Right lobe of liver (tissue), 4 donors: ENCODE measurements around the gene ITGAE.

Experiments used
- POLR2A ChIP-seq: fragments of 450-650 bp; IDR thresholded peaks from one replicate; pipeline ENCODE4 v1.6.1; 2017; ENCODE audit warnings: antibody characterized with exemption, mild to moderate bottlenecking
- TF ChIP-seq, protein P1 (sequence below), 4 donors: fragments of 200-600 bp in 3 of 4; fragments of 450-650 bp in 1 of 4; IDR thresholded peaks; one replicate each; pipeline versions ENCODE4 v1.5.1 to v1.8.0; 2016 to 2022; ENCODE audit warnings: antibody characterized with exemption in 4 of 4, mild to moderate bottlenecking in 2 of 4
- donor health status: DM: no; HTN: no; CAD: no.
- donor health status: DM: no; HTN: no; CAD: no.
- donor health status: DM: no; HTN: yes; CAD: no.

DNA sequence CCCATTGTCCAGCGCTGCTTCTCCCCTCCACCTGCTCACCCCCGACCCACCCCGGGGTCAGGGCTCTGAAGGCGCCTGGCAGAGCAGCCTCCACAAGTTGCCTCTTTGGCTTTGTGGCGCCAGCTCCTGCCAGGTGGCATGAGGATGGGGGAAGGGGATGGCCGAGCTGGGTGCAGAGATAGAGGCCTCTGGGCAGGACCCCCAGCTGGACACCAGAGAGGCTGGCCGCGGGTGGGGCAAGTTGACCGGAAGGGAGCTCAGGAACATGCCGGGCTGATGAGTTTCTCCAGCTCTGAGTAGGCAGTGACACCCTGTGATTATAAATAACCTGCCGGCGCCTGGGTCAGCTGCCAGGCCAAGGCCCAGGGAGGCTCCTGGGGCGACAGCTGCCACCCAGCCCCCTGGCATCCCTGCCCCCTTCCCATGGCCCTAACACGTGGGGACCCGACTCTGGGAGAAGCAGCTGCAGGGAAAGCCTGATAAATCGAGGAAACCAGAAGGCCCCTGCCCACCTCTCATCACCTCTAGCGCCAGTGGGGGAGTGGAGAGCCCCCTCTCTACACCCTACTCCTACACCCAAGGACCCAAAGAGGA is 105.8 kb downstream of the ITGAE start:
- TF ChIP-seq, protein P1, sequence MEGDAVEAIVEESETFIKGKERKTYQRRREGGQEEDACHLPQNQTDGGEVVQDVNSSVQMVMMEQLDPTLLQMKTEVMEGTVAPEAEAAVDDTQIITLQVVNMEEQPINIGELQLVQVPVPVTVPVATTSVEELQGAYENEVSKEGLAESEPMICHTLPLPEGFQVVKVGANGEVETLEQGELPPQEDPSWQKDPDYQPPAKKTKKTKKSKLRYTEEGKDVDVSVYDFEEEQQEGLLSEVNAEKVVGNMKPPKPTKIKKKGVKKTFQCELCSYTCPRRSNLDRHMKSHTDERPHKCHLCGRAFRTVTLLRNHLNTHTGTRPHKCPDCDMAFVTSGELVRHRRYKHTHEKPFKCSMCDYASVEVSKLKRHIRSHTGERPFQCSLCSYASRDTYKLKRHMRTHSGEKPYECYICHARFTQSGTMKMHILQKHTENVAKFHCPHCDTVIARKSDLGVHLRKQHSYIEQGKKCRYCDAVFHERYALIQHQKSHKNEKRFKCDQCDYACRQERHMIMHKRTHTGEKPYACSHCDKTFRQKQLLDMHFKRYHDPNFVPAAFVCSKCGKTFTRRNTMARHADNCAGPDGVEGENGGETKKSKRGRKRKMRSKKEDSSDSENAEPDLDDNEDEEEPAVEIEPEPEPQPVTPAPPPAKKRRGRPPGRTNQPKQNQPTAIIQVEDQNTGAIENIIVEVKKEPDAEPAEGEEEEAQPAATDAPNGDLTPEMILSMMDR (IDR thresholded peaks at IDR 0.05), result no peak
- no peak for TF ChIP-seq POLR2A
